Activated T-cell treated with anti-CD3 and anti-CD28 coated beads for 48 hours (primary cell): ENCODE measurements around the gene ATE1.
"Not testable (repeated sequence)": the region's sequence is repeated elsewhere in the genome, so short reads cannot be mapped to it uniquely, and the experiment has no call there.

Experiments used
- DNase-seq: peaks from one replicate; pipeline ENCODE4 v3.0.0-alpha.2; 2020; ENCODE audit warnings: low read depth

ATE1 gene

DNA sequence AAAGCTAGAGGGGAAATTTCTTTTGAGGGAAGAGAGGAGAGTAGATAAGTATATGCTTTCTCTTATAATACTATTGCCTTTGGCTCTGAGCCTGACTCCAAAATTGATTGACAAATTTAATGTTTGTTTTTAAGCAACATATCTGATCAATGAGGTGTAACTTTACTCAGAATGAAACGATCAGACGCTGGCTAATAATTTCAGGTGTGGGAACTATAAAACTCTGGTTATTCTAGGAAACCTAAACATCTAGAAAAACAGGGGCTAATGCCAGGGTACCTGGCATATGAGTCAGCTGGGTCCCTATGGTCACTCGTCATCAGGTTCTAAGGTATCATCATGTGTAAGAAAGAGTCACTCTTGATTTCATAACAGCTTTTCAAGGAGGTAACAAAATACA lies 139.7 kb downstream of the ATE1 start:
- no peak for DNase-seq

DNA sequence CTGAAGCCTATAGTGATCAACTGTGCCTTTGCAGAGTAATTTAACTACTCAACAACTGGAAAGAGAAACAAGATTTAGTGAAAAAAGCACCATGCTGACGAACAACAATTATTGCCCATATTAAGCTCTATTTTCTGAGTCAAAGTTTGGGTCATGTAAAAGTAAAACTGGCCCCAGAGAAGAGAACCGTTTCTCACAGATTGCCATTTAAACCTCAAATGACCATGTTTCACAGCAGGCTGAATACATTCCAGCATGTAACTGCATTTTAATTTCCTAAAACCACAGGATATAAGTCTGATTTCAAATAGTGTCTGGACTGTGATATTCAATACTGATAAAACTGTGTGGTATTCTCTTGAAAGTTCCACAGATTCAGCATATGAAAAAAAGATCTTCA lies 140.7 kb downstream of the ATE1 start:
- no peak for DNase-seq

GRCh38 chr10:121783782-121784372 lies 144.0 kb downstream of the ATE1 start:
- no peak for DNase-seq

- DNase-seq, result no peak
Observed at GRCh38 chr10:121781101-121781500, 146.7 kb downstream of the ATE1 start.

DNA sequence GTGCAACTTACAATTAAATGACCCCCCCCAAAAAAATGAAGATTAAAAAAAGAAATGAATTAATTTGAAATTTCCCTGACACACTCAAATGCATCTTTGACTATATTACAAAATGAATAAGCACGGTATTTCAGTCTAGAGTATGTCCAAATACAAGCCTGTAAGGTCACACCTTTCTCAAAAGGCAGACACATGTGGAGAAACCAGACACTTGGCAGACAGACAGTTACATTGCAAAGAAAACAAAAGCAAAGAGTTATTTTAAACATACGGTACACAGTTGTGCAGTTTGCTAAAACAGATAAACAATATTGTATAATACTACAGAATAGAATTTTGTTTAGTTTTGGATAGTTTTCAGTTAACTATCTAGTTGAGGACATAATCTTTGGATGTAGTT lies 153.0 kb downstream of the ATE1 start:
- DNase-seq, result no peak

- no peak for DNase-seq
Observed at GRCh38 chr10:121774404-121774803, 153.4 kb downstream of the ATE1 start.

DNA sequence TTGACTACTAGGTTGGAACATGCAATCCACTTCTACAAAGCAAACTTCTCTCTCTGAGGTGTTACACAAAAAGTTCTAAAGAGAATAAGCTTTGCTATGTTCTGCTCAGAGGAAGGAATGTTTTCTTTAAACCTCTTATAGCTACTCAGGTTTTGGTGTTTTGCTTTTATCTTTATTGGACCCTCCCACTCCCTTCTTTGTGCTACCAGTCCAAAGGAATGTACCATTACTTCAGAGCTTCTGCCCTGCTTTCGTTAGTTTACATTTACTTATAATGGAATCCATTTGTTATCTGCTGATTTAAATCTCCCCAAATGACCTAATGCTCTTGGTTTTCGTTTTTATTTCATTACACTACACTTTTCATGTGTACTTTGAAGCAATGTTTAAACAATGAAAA lies 154.9 kb downstream of the ATE1 start:
- no peak for DNase-seq

- DNase-seq, result no peak
Observed at GRCh38 chr10:121772406-121772805, 155.4 kb downstream of the ATE1 start.

GRCh38 chr10:121771966-121772365 lies 155.9 kb downstream of the ATE1 start:
- DNase-seq, result no peak

DNA sequence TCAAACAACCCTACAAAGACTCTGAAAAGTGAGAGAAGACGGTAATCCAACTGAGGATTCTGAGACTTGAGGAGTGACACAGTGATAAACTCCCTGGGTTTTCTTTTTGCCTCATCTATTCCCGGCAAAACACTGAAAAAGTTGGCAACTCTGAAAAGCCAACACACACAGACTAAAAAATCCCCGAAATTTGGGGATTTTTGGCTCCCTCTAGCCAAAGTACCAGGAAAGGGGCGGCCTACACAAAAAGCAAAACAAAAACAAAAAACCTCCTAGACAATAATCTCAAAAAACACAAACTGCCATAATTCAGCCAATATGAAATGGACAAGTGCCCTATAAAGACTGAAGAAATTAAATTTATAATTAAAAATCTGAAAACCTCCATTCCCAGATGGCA lies 161.4 kb downstream of the ATE1 start:
- no peak for DNase-seq

DNA sequence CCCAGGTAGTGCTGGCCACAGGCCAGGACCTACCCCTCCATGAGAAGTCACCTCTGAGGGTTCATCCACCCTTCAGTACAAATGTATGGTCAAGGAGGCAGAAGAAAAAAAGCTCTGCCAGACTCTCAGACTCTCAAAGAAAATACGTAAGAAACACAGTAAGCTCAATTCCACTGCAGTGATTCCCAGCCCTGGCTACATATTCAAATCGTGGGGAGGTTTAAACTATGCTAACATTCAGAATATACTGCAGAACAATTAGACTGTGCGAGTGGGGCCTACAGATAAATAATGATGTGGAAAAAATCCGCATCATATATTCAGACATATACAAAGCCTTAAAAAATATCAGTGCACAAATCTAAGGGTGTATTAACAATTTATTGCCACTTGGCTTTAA lies 162.6 kb downstream of the ATE1 start:
- no peak for DNase-seq

GRCh38 chr10:121764233-121764942 lies 163.4 kb downstream of the ATE1 start:
- DNase-seq, result no peak

DNA sequence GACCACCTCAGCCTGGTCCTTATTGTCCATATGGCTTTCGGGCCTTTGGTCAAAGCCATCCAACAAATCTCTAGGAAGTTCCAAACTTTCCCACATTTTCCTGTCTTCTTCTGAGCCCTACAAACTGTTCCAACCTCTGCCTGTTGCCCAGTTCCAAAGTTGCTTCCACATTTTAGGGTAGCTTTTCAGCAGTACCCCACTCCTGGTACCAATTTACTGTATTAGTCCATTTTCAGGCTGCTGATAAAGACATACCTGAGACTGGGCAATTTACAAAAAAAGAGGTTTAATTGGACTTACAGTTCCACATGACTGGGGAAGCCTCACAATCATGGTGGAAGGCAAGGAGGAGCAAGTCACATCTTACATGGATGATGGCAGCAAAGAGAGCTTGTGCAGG lies 170.6 kb downstream of the ATE1 start:
- not testable (repeated sequence) for DNase-seq

GRCh38 chr10:121755496-121755895 lies 172.3 kb downstream of the ATE1 start:
- not testable (repeated sequence) for DNase-seq

DNA sequence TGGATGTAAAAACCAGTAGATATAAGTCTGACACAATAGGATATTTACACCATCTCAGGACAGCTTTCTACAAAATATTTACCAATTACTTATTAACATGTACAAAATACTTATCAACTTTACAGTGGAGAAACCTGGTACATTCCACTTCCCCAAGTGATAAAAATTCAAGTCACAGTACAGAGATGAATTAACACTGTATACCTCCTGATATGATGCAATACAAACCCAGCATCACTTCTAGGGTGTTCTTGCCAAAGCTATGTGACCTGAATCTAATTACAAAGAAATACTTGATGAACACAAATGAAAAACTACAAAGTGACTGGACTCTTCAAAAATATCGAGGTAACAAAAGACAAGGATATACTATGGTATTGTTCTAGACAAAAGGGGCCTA lies 173.2 kb downstream of the ATE1 start:
- no peak for DNase-seq

- no peak for DNase-seq
Observed at GRCh38 chr10:121753726-121754476, 173.9 kb downstream of the ATE1 start.

- DNase-seq, result no peak
Observed at GRCh38 chr10:121751191-121751760, 176.6 kb downstream of the ATE1 start.

DNA sequence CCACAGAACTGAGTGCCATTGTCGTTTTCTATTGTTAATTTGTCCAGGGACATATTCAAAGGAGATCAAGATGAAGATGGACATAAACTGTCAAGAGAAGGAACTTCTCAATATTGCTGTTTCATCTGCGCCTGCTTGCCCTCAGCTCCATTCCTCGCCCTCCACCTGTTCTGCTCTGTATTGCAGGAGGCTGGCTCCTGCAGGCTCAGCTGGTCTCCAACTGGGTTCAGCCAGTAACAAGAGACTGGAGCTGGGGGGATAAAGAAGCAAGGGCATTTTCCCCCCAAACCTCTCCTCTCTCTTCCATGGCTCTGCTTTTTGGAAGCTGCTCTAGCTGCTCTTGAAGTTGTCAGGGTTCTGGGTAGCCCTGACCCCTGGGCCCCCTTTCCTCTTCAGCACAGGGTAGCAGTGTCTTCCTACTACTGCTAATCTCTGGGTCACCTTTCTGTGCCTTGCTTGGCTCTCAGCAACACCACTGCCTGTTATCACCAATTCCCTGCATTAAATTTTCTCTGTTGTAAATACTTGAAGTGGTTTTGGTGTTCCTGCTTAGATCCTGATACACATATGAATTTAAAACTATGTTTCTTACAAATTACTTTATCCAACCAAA lies 180.6 kb downstream of the ATE1 start:
- no peak for DNase-seq

- no peak for DNase-seq
Observed at GRCh38 chr10:121741248-121741792, 186.5 kb downstream of the ATE1 start.

GRCh38 chr10:121740069-121740468 lies 187.8 kb downstream of the ATE1 start:
- DNase-seq, result no peak

- no peak for DNase-seq
Observed at GRCh38 chr10:121739114-121739513, 188.7 kb downstream of the ATE1 start.
